Measurements from ENCODE around the gene COG2.
"Not testable (repeated sequence)": the region's sequence is repeated elsewhere in the genome, so short reads cannot be mapped to it uniquely, and the experiment has no call there.

Gene COG2

GRCh38 chr1:230696722-230697437 is 54.6 kb downstream of the COG2 start:
- no peak overlapping the region for H3K4me3 ChIP-seq (ENCODE audit: low read length in 2 of 2)
- H3K9ac ChIP-seq (ENCODE audit: low read depth in 1 of 2, low read length in 2 of 2) = no peak overlapping the region

GRCh38 chr1:230698130-230698529 is 55.8 kb downstream of the COG2 start:
- Histone ChIP-seq H3K36me3 (ENCODE audit: control insufficient read depth in 2 of 2, insufficient read depth in 2 of 2, low read length in 2 of 2) (peaks cover 11% of the 10 kb centered on the region in 2 donors), H3K27me3 (ENCODE audit: control insufficient read depth in 2 of 2, insufficient read depth in 2 of 2, low read length in 2 of 2) (no peaks in the 10 kb centered on the region), H3K27ac (ENCODE audit: low read depth in 2 of 2, low read length in 2 of 2) (no peak overlapping the region), H3K4me3 (ENCODE audit: low read length in 2 of 2) (no peak overlapping the region), H3K4me1 (ENCODE audit: control insufficient read depth in 2 of 2, insufficient read depth in 2 of 2, low read length in 2 of 2) (no peaks in the 10 kb centered on the region), H3K9me3 (ENCODE audit: control insufficient read depth in 2 of 2, low read length in 2 of 2) (no peaks in the 10 kb centered on the region), H3K9ac (ENCODE audit: low read depth in 1 of 2, low read length in 2 of 2) (no peak overlapping the region)

More at GRCh38 chr1:230696722-230697437, 54.6 kb downstream of the COG2 start:
- no peaks in the 10 kb centered on the region for H3K9me3 ChIP-seq (ENCODE audit: control insufficient read depth in 2 of 2, low read length in 2 of 2)
- no peak overlapping the region for H3K27ac ChIP-seq (ENCODE audit: low read depth in 2 of 2, low read length in 2 of 2)
- no peaks in the 10 kb centered on the region for H3K4me1 ChIP-seq (ENCODE audit: control insufficient read depth in 2 of 2, insufficient read depth in 2 of 2, low read length in 2 of 2)
- no peaks in the 10 kb centered on the region for H3K27me3 ChIP-seq (ENCODE audit: control insufficient read depth in 2 of 2, insufficient read depth in 2 of 2, low read length in 2 of 2)
- H3K36me3 ChIP-seq (ENCODE audit: control insufficient read depth in 2 of 2, insufficient read depth in 2 of 2, low read length in 2 of 2) = peaks cover 16 to 21% of the 10 kb centered on the region in 2 donors

GRCh38 chr1:230698964-230699363 is 56.7 kb downstream of the COG2 start:
- H3K36me3 ChIP-seq (ENCODE audit: control insufficient read depth in 2 of 2, insufficient read depth in 2 of 2, low read length in 2 of 2); H3K9me3 ChIP-seq (ENCODE audit: control insufficient read depth in 2 of 2, low read length in 2 of 2); H3K27ac ChIP-seq (ENCODE audit: low read depth in 2 of 2, low read length in 2 of 2); H3K27me3 ChIP-seq (ENCODE audit: control insufficient read depth in 2 of 2, insufficient read depth in 2 of 2, low read length in 2 of 2); H3K4me1 ChIP-seq (ENCODE audit: control insufficient read depth in 2 of 2, insufficient read depth in 2 of 2, low read length in 2 of 2); H3K9ac ChIP-seq (ENCODE audit: low read depth in 1 of 2, low read length in 2 of 2); H3K4me3 ChIP-seq (ENCODE audit: low read length in 2 of 2): not testable (repeated sequence)

GRCh38 chr1:230699716-230700115 is 57.4 kb downstream of the COG2 start:
- Histone ChIP-seq H3K4me3 (ENCODE audit: low read length in 2 of 2) (no peak overlapping the region), H3K9me3 (ENCODE audit: control insufficient read depth in 2 of 2, low read length in 2 of 2) (no peaks in the 10 kb centered on the region), H3K9ac (ENCODE audit: low read depth in 1 of 2, low read length in 2 of 2) (no peak overlapping the region), H3K27ac (ENCODE audit: low read depth in 2 of 2, low read length in 2 of 2) (no peak overlapping the region), H3K4me1 (ENCODE audit: control insufficient read depth in 2 of 2, insufficient read depth in 2 of 2, low read length in 2 of 2) (no peaks in the 10 kb centered on the region), H3K36me3 (ENCODE audit: control insufficient read depth in 2 of 2, insufficient read depth in 2 of 2, low read length in 2 of 2) (no peaks in the 10 kb centered on the region), H3K27me3 (ENCODE audit: control insufficient read depth in 2 of 2, insufficient read depth in 2 of 2, low read length in 2 of 2) (no peaks in the 10 kb centered on the region)

- Histone ChIP-seq H3K27me3 (ENCODE audit: control insufficient read depth in 2 of 2, insufficient read depth in 2 of 2, low read length in 2 of 2) (no peaks in the 10 kb centered on the region), H3K4me1 (ENCODE audit: control insufficient read depth in 2 of 2, insufficient read depth in 2 of 2, low read length in 2 of 2) (peaks cover 4% of the 10 kb centered on the region in 2 donors), H3K9me3 (ENCODE audit: control insufficient read depth in 2 of 2, low read length in 2 of 2) (no peaks in the 10 kb centered on the region), H3K27ac (ENCODE audit: low read depth in 2 of 2, low read length in 2 of 2) (no peak overlapping the region), H3K9ac (ENCODE audit: low read depth in 1 of 2, low read length in 2 of 2) (no peak overlapping the region), H3K4me3 (ENCODE audit: low read length in 2 of 2) (no peak overlapping the region), H3K36me3 (ENCODE audit: control insufficient read depth in 2 of 2, insufficient read depth in 2 of 2, low read length in 2 of 2) (no peaks in the 10 kb centered on the region)
These were observed 57.9 kb downstream of the COG2 start for GRCh38 chr1:230700132-230700531.

- Histone ChIP-seq H3K9ac (ENCODE audit: low read depth in 1 of 2, low read length in 2 of 2) (no peak overlapping the region), H3K27me3 (ENCODE audit: control insufficient read depth in 2 of 2, insufficient read depth in 2 of 2, low read length in 2 of 2) (no peaks in the 10 kb centered on the region), H3K4me1 (ENCODE audit: control insufficient read depth in 2 of 2, insufficient read depth in 2 of 2, low read length in 2 of 2) (peaks cover 11 to 14% of the 10 kb centered on the region in 2 donors), H3K27ac (ENCODE audit: low read depth in 2 of 2, low read length in 2 of 2) (no peak overlapping the region), H3K4me3 (ENCODE audit: low read length in 2 of 2) (no peak overlapping the region), H3K9me3 (ENCODE audit: control insufficient read depth in 2 of 2, low read length in 2 of 2) (no peaks in the 10 kb centered on the region), H3K36me3 (ENCODE audit: control insufficient read depth in 2 of 2, insufficient read depth in 2 of 2, low read length in 2 of 2) (no peaks in the 10 kb centered on the region)
These were observed 59.2 kb downstream of the COG2 start for GRCh38 chr1:230701434-230701833.

- peaks cover 11 to 14% of the 10 kb centered on the region in 2 donors for H3K4me1 ChIP-seq (ENCODE audit: control insufficient read depth in 2 of 2, insufficient read depth in 2 of 2, low read length in 2 of 2)
- no peak overlapping the region for H3K4me3 ChIP-seq (ENCODE audit: low read length in 2 of 2)
- H3K27ac ChIP-seq (ENCODE audit: low read depth in 2 of 2, low read length in 2 of 2) = no peak overlapping the region
- no peaks in the 10 kb centered on the region for H3K27me3 ChIP-seq (ENCODE audit: control insufficient read depth in 2 of 2, insufficient read depth in 2 of 2, low read length in 2 of 2)
- H3K9me3 ChIP-seq (ENCODE audit: control insufficient read depth in 2 of 2, low read length in 2 of 2) = no peaks in the 10 kb centered on the region
- H3K9ac ChIP-seq (ENCODE audit: low read depth in 1 of 2, low read length in 2 of 2) = no peak overlapping the region
- no peaks in the 10 kb centered on the region for H3K36me3 ChIP-seq (ENCODE audit: control insufficient read depth in 2 of 2, insufficient read depth in 2 of 2, low read length in 2 of 2)
These were observed 59.9 kb downstream of the COG2 start for GRCh38 chr1:230701895-230702768.

GRCh38 chr1:230702934-230703678 is 60.8 kb downstream of the COG2 start:
- Histone ChIP-seq H3K4me3 (ENCODE audit: low read length in 2 of 2) (no peak overlapping the region), H3K4me1 (ENCODE audit: control insufficient read depth in 2 of 2, insufficient read depth in 2 of 2, low read length in 2 of 2) (peaks cover 15 to 18% of the 10 kb centered on the region in 2 donors), H3K9ac (ENCODE audit: low read depth in 1 of 2, low read length in 2 of 2) (no peak overlapping the region), H3K27ac (ENCODE audit: low read depth in 2 of 2, low read length in 2 of 2) (no peak overlapping the region), H3K27me3 (ENCODE audit: control insufficient read depth in 2 of 2, insufficient read depth in 2 of 2, low read length in 2 of 2) (no peaks in the 10 kb centered on the region), H3K9me3 (ENCODE audit: control insufficient read depth in 2 of 2, low read length in 2 of 2) (no peaks in the 10 kb centered on the region), H3K36me3 (ENCODE audit: control insufficient read depth in 2 of 2, insufficient read depth in 2 of 2, low read length in 2 of 2) (no peaks in the 10 kb centered on the region)

GRCh38 chr1:230703679-230704385 is 61.6 kb downstream of the COG2 start:
- no peaks in the 10 kb centered on the region for H3K36me3 ChIP-seq (ENCODE audit: control insufficient read depth in 2 of 2, insufficient read depth in 2 of 2, low read length in 2 of 2)
- no peaks in the 10 kb centered on the region for H3K9me3 ChIP-seq (ENCODE audit: control insufficient read depth in 2 of 2, low read length in 2 of 2)
- no peaks in the 10 kb centered on the region for H3K27me3 ChIP-seq (ENCODE audit: control insufficient read depth in 2 of 2, insufficient read depth in 2 of 2, low read length in 2 of 2)
- no peak overlapping the region for H3K4me3 ChIP-seq (ENCODE audit: low read length in 2 of 2)
- H3K27ac ChIP-seq (ENCODE audit: low read depth in 2 of 2, low read length in 2 of 2) = no peak overlapping the region
- H3K9ac ChIP-seq (ENCODE audit: low read depth in 1 of 2, low read length in 2 of 2) = no peak overlapping the region
- peaks cover 22 to 23% of the 10 kb centered on the region in 2 donors for H3K4me1 ChIP-seq (ENCODE audit: control insufficient read depth in 2 of 2, insufficient read depth in 2 of 2, low read length in 2 of 2)

Data from mucosa of rectum (tissue), 2 donors.